ENCODE data around the gene KNDC1. TPM values are rescaled to one million over a fixed set of nuclear protein-coding genes. Genes with fewer than 3 reads are reported as not detected.

Gene KNDC1
- total RNA-seq, 2 donors from 2014 or later = 0.29 to 0.32 TPM

- no peak for DNase-seq
- no peak overlapping the region for H3K27ac ChIP-seq
- H3K27me3 ChIP-seq = no peaks in the 10 kb centered on the region
- no peaks in the 10 kb centered on the region for H3K9me3 ChIP-seq
- H3K4me3 ChIP-seq = no peak overlapping the region
- no peak for TF ChIP-seq CTCF (IDR thresholded peaks at IDR 0.05)
- intact Hi-C loops (cut with DNase I) = loop anchor here (5.0 kb wide), 1 partner anchor 286 kb away; no protein-coding TSS in a partner anchor
- H3K36me3 ChIP-seq = no peaks in the 10 kb centered on the region
- H3K4me1 ChIP-seq = no peaks in the 10 kb centered on the region
- no peak overlapping the region for H3K9ac ChIP-seq (ENCODE audit: low read depth in 2 of 2, low read length in 2 of 2)
Measured at GRCh38 chr10:133123050-133123745, 36.8 kb upstream of the KNDC1 start.

- H3K27me3 ChIP-seq = no peaks in the 10 kb centered on the region
- no peak for DNase-seq
- intact Hi-C loops (cut with DNase I) = loop anchor here (2.0 to 5.0 kb wide), 2 partner anchors 185 to 287 kb away; no protein-coding TSS in a partner anchor
Measured at GRCh38 chr10:133123746-133124356, 36.2 kb upstream of the KNDC1 start.

GRCh38 chr10:133124357-133125211 lies 35.4 kb upstream of the KNDC1 start:
- no peak for DNase-seq
- no peaks in the 10 kb centered on the region for H3K36me3 ChIP-seq
- no peaks in the 10 kb centered on the region for H3K9me3 ChIP-seq
- H3K9ac ChIP-seq (ENCODE audit: low read depth in 2 of 2, low read length in 2 of 2) = no peak overlapping the region
- no peaks in the 10 kb centered on the region for H3K4me1 ChIP-seq
- intact Hi-C loops (cut with DNase I) = loop anchor here (2.0 to 5.0 kb wide), 2 partner anchors 186 to 287 kb away; no protein-coding TSS in a partner anchor
- no peak overlapping the region for H3K4me3 ChIP-seq
- no peak overlapping the region for H3K27ac ChIP-seq
- H3K27me3 ChIP-seq = no peaks in the 10 kb centered on the region
- peak; percentile 62 for TF ChIP-seq CTCF (IDR thresholded peaks at IDR 0.05)

More at GRCh38 chr10:133123746-133124356, 36.2 kb upstream of the KNDC1 start:
- H3K4me3 ChIP-seq = no peak overlapping the region
- no peak overlapping the region for H3K27ac ChIP-seq
- no peaks in the 10 kb centered on the region for H3K36me3 ChIP-seq
- TF ChIP-seq CTCF (IDR thresholded peaks at IDR 0.05) = no peak
- H3K9ac ChIP-seq (ENCODE audit: low read depth in 2 of 2, low read length in 2 of 2) = no peak overlapping the region
- no peaks in the 10 kb centered on the region for H3K4me1 ChIP-seq
- no peaks in the 10 kb centered on the region for H3K9me3 ChIP-seq

- H3K36me3 ChIP-seq = no peaks in the 10 kb centered on the region
- intact Hi-C loops (cut with DNase I) = loop anchor here (2.0 kb wide), 1 partner anchor 187 kb away; no protein-coding TSS in a partner anchor
- no peak overlapping the region for H3K27ac ChIP-seq
- H3K4me3 ChIP-seq = no peak overlapping the region
- H3K4me1 ChIP-seq = no peaks in the 10 kb centered on the region
- no peak for TF ChIP-seq CTCF (IDR thresholded peaks at IDR 0.05)
- H3K9ac ChIP-seq (ENCODE audit: low read depth in 2 of 2, low read length in 2 of 2) = no peak overlapping the region
- H3K27me3 ChIP-seq = no peaks in the 10 kb centered on the region
- no peak for DNase-seq
- H3K9me3 ChIP-seq = no peaks in the 10 kb centered on the region
Measured at GRCh38 chr10:133125901-133126300, 34.1 kb upstream of the KNDC1 start.

Measured in colonic mucosa (tissue), 4 donors.